ENCODE measurements around the gene ZNF582.

The ZNF582 gene

GRCh38 chr19:56393119-56394012 is at the start of gene ZNF582:
TSS of gene ZNF582 (minus strand) at chr19:56393534. CDS start at chr19:56391752, 1,782 bp downstream.
- peak; percentile 25 for DNase-seq

DNA sequence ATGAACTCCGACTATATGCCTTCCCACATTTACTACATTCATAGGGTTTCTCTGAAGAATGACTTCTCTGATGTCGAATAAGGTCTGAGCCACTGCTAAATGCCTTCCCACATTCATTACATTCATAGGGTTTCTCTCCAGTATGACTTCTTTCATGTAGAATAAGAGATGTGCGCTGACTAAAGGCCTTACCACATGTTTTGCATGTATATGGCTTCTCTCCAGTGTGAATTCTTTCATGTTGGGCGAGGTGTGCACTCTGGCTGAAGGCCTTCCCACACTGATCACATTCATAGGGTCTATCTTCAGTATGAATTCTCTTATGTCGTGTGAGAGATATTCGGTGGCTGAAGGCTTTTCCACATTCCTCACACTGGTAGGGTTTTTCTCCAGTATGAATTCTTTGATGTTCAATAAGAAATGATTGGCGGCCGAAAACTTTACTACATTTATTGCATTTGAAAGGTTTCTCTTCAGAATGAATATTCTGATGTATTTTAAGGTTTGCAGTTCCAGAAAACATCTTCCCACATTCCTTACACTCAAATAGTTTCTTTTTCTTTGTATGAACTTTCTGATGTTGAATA is 48.0 kb upstream of the ZNF582 start:
- DNase-seq: no peak

DNA sequence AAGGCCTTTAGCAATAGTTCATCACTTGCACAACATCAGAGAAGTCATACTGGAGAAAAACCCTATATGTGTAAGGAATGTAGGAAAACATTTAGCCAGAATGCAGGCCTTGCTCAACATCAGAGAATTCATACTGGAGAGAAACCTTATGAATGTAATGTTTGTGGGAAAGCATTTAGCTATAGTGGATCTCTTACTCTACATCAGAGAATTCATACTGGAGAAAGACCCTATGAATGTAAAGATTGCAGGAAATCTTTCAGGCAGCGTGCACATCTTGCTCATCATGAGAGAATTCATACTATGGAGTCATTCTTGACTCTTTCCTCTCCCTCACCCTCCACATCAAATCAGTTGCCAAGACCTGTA is 30.6 kb upstream of the ZNF582 start:
- no peak for DNase-seq

GRCh38 chr19:56423276-56423984 is 30.1 kb upstream of the ZNF582 start:
- no peak for DNase-seq

- DNase-seq: no peak
Measured at GRCh38 chr19:56405062-56405461, 11.7 kb upstream of the ZNF582 start.

GRCh38 chr19:56404705-56405056 is 11.3 kb upstream of the ZNF582 start:
- no peak for DNase-seq

DNA sequence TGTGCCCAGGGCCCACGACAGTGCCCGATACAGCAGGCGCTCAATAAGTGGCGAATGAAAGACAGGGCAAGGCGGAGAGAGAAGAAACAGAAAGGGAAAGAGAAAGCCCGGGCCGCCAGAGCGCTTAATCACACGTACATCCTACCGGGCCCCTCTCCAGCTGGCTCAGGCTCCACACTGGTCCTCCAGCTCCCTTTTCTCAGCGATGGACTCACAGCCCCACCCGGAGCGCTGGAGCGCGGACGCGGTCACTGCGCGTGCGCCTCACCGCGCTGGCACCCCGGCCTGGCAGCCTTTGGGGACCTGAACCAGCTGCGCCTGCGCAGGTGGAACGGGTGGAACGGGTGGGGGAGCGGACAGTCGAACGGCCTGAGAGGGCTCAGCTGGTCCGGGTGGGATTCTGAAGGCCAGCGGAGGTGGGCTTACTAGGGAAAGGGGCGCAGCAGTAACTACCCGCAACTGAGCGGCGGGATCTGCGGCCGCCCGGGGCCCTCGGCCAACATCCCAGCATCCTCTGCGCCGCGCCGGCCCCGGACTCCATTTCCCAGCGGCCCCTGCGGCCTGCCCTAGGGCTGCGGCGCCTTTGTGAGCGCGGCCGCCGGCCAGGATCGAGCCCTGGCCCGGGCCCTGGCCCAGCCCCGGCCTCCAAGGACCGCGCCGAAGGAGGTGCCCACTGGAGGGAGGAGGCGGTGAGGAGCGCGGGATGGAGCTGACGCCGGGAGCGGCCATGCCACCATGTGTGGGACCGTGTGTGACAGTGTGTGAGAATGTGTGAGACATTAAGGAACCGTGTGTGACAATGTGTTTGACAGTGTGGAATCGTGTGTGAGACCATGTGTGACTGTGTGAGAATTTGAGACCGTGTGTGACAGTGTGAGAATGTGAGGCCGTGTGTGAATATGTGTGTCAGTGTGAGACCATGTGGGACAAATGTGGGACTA is 10.7 kb upstream of the ZNF582 start, which contains the start of gene ZNF583:
Gene ZNF583 (plus strand): TSS at position 569 of the 941 bp plus-strand sequence. CDS start 2,783 bp downstream, outside the sequence.
- peak; percentile 79 for DNase-seq

DNA sequence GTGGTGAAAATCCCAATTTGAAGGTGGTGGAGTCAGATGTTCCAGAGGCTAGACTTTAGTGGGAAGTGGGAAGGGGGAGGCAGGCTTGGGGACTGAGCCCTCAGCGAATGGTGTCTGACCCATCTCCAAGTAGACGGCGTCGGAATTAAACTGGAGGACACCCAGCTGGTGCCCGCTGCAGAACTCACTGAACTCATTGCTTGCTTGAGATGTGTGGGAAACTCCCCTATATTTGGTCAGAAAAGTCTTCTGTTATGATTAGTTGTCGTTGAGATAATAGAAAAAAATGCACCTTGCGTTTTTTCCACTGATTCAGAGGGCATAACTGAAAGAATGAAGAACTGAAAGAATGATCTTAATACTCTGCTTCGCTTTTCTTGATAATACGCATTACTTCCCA is 9.9 kb upstream of the ZNF582 start:
- DNase-seq: no peak

- no peak for DNase-seq
Measured at GRCh38 chr19:56400485-56400884, 7.2 kb upstream of the ZNF582 start.

GRCh38 chr19:56398809-56399208 is 5.5 kb upstream of the ZNF582 start:
- no peak for DNase-seq

DNA sequence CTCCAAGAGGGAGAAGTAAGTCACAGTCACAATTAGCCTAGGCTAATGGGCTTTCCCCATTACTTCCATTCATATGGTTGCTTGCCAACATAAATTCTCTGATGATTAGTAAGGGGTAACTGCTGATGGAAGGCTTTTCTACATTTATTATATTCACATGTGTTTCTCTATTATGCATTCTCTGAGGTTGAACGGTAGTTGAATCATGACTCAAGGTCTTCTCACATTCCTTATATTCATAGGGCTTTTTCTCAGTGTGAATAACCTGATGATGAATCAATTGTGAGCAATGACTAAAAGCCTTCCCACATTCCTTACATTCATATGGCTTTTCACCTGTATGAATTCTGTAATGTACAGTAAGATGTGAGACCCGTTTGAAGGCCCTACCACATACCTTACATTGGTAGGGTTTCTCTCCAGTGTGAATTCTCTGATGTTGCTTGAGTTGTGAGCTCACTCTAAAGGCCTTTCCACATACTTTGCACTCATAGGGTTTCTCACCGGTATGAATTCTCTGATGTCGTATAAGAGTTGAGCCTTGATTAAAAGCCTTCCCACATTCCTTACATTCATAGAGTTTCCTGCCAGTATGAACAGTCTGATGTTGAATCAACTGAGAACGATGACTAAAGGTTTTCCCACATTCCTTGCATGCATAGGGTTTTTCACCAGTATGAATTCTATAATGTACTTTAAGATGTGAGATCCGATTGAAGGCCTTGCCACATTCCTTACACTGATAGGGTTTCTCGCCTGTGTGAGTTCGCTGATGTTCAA is 9.3 kb downstream of the ZNF582 start:
- no peak for DNase-seq

DNA sequence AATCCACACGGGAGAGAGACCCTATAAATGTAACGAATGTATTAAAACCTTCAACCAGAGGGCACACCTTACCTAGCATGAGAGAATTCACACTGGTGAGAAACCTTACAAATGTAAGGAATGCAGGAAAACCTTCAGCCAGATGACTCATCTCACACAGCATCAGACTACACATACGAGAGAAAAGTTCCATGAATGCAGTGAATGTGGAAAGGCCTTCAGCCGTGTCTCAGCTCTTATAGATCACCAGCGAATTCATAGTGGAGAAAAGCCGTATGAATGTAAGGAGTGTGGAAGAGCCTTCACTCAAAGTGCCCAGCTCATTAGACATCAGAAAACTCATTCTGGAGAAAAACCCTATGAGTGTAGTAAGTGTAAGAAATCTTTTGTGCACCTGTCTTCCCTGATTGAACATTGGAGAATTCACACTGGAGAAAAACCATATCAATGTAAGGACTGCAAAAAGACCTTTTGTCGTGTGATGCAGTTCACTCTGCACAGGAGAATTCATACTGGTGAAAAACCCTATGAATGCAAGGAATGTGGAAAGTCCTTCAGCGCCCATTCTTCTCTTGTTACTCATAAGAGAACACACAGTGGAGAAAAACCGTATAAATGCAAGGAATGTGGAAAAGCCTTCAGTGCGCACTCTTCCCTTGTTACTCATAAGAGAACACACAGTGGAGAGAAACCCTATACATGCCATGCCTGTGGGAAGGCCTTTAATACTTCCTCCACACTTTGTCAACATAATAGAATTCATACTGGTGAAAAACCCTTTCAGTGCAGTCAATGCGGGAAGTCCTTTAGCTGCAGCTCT is 16.0 kb downstream of the ZNF582 start:
- no peak for DNase-seq

DNA sequence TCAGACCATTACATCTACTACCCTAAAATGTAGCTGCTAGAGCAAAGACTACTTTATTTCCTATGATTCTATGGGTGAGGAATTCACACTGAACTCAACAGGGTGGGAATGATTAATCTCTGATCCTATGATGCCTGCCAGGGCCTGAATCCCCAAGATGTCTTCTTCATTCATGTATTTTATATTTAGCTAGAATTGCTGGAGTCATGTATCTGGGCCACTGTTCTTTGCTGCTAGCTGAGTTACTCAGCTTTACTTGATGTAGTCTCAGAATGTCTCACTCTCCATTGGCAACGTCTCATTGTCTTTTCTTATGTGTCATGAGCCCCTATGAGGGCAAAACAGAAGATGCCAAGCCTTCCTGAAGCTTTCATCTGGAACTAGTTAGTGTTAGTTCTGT is 21.1 kb downstream of the ZNF582 start:
- DNase-seq: no peak

- no peak for DNase-seq
Measured at GRCh38 chr19:56369886-56370676, 23.3 kb downstream of the ZNF582 start.

DNA sequence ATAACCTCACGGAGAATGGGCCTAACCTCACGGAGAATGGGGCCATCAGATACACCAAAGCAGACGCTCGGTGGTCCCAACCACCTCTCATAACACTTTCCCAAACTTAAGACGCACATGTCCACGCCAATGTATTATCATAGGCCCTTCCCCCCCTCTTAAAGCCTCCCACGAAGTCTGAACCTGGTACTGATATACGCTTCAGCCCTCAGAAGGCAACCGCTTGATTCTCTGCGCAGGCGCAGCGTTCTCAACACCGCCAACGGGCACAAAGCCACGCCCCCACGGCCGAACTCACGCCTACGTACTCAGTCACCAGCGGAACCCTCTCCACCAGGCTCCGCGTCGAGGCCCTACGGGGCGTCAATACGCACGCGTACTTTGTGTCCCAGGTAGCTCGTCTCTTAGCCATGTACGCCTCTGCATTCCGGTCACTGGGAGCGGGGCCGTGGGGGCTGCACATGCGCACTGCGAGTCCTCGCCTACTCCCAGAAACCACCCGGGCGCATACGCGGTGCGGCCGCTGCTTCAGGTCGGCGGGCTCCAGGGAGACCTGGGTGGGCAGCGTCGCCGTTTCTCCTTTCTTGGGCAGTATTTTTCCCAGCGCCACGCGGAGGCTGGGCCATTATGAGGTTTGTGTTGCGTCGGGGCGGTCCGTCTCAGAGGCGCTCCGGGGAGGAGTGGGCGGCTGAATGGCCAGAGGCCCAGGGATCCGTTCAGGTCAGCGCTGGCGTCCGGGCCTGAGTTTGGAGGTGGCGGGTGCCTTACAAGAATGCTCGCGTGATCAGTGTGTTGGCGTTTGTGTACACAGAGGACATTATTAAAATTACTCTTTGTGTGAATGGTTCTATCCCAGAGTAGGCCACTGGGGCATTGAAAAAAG is 25.3 kb downstream of the ZNF582 start:
- DNase-seq: peak; percentile 86

DNA sequence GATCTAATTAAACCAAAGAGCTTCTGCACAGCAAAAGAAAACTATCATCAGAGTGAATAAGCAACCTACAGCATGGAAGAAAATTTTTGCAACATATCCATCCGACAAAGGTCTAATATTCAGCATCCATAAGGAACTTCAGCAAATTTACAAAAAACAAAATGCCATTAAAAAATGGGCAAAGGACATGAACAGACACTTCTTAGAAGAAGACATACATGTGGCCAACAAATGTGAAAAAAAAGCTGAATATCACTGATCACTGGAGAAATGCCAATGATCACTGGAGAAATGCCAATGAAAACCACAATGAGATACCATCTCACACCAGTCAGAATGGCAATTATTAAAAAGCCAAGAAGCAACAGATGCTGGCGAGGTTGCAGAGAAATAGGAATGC is 32.5 kb downstream of the ZNF582 start:
- DNase-seq: no peak

DNA sequence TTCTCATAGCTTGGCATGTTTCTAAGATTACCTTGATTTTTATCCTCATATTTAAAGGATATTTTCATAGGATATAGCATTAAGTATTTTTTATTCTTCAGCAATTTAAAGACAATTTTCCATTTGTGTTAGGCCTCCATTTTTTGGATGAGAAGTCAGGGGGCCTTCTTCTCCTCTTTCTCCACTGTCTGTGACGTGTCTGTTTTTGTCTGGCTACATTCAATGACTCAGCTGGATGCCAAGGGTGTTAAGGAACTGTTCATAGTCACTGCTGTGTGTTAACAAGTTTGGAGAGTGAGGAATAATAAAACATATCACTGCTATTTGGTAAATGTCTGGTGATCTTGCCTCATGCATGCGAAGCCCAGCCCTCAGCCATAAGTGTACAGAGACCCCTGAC is 36.4 kb downstream of the ZNF582 start:
- DNase-seq: no peak

- no peak for DNase-seq
Measured at GRCh38 chr19:56355517-56355916, 37.8 kb downstream of the ZNF582 start.

GRCh38 chr19:56351208-56351607 is 42.1 kb downstream of the ZNF582 start:
- no peak for DNase-seq
